ENCODE results near the gene BMP3.

DNA sequence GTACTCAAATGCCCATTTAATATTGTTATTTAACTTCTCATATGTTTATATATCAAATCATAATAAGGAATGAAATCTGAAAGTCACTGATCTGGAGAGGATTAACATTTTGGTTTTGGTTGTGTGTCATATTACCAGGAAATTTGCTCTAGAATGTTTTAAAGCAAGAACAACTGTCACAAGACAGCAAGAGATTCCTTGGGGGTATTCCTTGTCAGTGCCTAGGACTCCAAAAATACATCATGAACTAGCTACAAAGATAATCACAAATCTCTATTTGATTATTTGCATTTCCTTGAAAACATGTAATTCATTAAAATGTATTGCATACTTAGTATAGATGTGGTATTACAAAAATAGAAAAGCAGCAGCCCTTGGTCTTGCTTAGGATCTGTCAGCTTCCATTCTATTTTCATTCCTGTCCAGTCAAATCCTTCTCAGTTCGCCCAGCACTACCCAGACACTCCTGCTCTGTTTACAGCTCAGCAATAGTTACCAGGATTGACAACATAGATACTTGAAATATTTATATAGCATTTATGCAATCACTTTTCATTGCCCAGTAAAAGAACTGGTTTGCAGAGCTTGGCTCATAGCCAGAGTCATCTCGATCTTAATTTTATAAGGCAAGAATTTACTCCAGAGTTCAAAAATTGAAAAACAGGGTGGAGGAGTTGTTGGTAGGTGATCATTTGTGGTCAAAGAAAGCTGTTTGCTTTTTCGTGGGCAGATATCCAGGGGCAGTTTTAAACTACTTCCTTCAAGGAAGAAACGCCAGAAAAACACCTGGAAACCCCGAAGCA is 9.2 kb upstream of the BMP3 start:
- no peak for TF ChIP-seq POLR2AphosphoS5 (IDR thresholded peaks at IDR 0.05)
- TF ChIP-seq, protein P1, sequence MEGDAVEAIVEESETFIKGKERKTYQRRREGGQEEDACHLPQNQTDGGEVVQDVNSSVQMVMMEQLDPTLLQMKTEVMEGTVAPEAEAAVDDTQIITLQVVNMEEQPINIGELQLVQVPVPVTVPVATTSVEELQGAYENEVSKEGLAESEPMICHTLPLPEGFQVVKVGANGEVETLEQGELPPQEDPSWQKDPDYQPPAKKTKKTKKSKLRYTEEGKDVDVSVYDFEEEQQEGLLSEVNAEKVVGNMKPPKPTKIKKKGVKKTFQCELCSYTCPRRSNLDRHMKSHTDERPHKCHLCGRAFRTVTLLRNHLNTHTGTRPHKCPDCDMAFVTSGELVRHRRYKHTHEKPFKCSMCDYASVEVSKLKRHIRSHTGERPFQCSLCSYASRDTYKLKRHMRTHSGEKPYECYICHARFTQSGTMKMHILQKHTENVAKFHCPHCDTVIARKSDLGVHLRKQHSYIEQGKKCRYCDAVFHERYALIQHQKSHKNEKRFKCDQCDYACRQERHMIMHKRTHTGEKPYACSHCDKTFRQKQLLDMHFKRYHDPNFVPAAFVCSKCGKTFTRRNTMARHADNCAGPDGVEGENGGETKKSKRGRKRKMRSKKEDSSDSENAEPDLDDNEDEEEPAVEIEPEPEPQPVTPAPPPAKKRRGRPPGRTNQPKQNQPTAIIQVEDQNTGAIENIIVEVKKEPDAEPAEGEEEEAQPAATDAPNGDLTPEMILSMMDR (IDR thresholded peaks at IDR 0.05), result no peak

Measured in suprapubic skin (tissue), 3 donors.